Erythroblast (primary cell): ENCODE measurements around the gene SUGCT.

Experiments used
- GATA1 ChIP-seq: IDR thresholded peaks from 2 replicates; pipeline ENCODE4 v1.6.1; 2011; ENCODE audit warnings: low read depth, mild to moderate bottlenecking, control low read depth, low read length, moderate library complexity
- POLR2A ChIP-seq: IDR thresholded peaks from 2 replicates; pipeline ENCODE4 v1.6.1; 2011; ENCODE audit warnings: mild to moderate bottlenecking, low read length

DNA sequence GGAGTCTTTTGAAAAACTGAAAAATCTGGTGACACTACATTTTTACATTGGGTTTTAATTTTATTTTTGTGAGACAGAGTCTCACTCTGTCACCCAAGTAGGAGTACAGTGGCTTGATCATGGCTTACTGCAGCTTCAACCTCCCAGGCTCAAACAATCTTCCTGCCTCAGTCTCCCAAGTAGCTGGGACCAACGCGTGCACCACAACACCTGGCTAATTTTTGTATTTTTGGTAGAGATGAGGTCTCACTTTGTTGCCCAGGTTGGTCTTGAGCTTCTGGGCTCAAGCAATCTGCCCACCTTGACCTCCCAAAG, 11.9 kb upstream of the SUGCT start:
- TF ChIP-seq POLR2A, result no peak
- TF ChIP-seq GATA1, result no peak
